T-helper 2 cell treated with Interferon-gamma antibody and Interleukin-4, amounts not matched to agents 100 ng/mL and 5 ng/mL, for 36 hours (primary cell): ENCODE results near the gene PLA2G4E. TPM values are rescaled to one million over a fixed set of nuclear protein-coding genes. Genes with fewer than 3 reads are reported as not detected.

Source experiments
- intact Hi-C: fragments of 100-400 bp; cut with micrococcal nuclease; formaldehyde crosslinking; loops from one replicate; pipeline ENCODE4 v1.15.1; 2023
- total RNA-seq: library from RNA; stranded (reverse); gene quantifications from 2 replicates; pipeline ENCODE4 v1.2.3, GENCODE V29; 2022

Gene PLA2G4E
- total RNA-seq, 1 donor from 2014 or later: not detected

DNA sequence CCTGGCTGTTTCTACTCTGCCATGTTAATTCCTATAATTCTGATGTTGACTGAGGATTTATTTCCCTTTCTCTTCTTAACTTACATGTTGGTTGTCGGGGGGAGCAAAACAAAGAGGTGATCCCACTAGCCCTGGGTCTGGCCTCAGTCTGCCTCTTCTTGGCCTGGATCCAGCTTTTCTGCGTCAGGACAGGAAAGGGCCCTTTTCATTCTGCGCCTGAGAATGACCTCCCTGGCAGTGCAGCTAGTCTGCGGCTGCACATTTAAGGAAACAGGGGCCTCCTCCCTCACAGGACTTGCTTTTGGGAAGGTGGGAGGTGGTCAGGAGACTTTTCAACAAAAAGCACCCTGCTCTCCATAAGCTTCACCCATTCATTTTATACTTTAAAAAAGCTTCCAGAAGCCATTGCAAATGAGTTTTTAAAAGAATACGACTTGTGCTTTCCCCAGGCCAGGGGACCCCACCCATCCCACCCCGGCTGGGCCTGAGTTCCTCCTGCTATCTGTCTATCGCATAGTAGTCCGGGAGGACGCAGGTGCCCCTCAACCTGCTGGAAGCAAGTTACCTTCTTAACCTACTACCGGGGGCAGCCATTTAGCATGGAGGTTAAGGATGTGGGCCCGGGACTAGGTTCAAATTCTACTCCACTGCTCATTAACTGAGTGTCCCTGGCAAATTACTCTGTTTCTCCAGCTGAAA, 27.2 kb downstream of the PLA2G4E start:
- intact Hi-C loops: no loop called here

DNA sequence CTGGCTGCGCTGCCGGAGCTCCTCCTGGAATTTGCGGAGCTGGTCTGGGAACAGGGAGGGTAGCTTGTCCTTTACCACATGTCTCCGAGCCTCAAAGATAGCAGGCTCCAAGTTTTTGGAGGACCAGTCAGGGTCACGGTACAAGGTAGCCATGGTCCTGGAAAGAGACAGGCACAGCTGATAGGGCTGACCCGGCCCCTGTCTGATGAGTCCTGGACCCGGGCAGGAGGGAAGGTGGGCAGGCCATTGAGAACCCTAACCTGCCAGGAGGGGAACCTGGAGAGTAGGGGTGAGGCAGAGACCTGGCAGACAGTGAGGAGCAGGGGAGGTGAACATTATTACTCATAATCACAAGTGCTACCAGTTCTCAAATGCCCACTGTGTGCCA, 28.0 kb downstream of the PLA2G4E start:
- intact Hi-C loops: no loop called here

DNA sequence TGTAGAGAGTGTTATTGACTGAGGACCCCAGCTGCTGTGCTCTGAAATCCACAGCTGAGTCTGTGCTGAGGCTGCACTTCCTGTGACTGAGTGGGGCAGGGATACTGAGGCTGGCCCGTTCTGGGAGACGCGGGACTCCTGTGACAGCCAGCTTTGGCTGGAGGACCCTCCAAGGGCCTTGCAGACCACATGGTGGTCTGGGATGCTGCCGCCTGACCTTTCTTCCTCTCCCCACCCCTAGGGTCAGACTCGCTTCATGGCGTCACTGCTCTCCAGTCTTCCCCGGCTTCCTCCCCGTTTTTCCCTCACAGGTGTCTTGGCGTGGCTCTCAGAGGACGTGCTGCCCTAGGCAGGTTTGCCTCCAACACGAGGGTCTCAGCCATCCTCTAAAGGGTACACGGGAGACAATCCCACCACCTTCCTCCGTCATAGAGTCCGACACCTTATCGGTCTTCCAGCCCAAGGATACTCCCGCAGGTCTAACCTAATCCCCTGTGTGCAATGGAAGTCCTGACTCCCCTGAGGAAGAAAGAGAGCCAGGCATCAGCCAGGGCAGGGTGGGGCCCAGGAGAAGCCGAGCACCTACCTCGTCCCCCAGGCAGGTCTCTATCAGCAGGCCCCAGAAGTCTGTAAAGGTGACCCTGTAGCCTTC, 28.6 kb downstream of the PLA2G4E start:
- intact Hi-C loops: no loop called here

DNA sequence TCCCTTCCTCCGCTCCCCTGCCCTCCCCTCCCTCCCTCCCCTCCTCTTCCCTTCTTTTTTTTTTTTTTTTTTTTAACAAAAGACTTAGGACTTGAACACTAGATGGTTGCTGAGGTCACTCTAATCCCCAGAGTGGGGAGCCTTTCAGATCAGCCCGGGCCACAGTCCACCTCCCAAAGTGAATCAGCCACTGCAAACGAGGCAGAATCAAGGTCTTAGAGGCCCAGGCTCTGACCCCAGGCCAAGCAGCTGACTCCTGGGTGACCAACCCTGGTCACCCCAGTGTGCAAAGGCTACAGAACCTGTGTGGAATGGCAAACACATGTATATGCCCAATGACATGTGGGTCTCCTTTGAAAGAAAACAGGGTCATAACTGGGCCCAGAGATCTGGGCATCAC, 30.2 kb downstream of the PLA2G4E start:
- intact Hi-C loops: no loop called here

DNA sequence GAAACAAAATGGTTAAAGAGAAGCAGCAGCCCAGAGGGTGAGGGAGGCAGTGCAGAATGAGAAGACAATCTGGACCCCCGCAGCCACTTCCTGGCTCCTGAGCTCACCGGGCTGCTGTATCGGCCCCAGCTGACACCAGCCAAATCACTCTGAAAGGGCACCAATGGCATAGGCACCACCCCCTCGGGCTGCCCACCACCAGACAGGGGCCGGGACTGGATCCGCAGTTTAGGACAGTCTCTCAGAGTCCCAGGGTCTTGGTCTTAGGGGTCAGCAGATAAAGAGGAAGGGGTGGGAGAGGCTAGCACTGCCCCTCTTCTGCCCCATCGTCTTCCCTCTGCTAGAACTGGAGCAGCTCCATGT, 30.6 kb downstream of the PLA2G4E start:
- intact Hi-C loops: no loop called here

DNA sequence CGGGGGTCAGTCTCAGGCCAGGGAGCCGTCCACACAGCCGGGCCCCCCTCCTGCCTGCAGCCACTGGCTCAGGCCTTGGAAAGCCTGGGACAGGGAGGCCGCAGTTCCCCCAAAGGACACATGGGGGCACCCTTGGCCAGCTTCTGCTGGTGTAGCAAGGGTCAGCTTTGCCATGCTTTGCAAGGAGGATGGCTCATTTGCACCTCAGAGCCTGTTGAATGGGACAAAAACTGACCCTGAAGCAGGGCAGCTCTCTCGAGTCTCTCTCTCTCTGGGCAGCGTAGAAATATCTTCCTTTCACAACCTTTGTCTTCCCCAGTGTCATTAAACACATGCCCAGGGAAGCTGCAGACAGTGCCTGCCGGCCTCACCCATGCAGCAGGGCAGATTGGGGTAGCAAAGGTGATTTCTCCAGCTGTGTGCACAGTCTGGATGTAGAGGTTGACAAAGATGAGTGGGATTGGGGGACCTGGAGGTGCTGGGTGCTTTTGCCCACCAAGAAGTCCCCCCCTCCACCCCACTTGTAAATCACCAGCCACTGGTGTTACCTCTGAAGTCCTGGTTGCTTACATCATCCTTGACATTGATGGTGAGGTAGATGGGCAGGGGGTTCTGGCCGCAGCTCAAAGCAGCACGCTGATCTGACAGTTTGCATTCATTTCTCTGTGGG, 31.1 kb downstream of the PLA2G4E start:
- intact Hi-C loops: loop anchor here (1.0 to 2.0 kb wide), 3 partner anchors 70 to 145 kb away; no protein-coding TSS in a partner anchor

DNA sequence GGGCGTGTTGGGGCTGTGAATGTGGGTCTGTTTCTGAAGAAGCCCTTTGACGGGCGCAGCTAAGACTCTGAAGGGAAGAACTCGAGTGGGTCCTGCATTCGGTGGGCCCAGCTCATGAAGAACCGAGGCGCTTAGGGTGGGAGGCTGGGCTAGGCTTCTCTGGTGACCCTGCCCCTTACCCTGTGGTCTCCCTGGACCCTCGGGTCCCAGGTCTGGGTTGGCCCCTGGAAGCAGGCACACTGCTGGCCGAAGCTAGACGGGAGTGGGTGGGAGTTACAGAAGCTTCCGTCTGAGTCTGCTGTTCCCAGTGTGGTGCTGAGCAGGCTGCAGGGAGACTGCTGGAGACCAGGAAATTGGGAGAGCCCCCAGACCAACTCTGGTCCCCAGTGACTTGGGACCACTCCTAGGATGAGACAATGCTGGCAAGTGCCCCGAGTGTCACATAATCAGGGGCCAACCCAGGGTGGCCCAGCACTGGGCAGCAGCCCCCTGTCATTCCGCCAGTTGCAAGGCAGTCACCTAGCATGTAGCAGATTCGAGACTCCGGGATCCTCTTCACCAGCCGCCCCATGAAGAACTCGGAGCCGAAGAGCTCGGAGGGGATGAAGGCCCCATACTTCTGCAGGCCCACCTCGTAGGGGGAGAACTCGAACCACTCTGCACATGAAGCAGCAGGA, 31.8 kb downstream of the PLA2G4E start:
- intact Hi-C loops: loop anchor here (1.0 to 2.0 kb wide), 3 partner anchors 70 to 146 kb away; no protein-coding TSS in a partner anchor

DNA sequence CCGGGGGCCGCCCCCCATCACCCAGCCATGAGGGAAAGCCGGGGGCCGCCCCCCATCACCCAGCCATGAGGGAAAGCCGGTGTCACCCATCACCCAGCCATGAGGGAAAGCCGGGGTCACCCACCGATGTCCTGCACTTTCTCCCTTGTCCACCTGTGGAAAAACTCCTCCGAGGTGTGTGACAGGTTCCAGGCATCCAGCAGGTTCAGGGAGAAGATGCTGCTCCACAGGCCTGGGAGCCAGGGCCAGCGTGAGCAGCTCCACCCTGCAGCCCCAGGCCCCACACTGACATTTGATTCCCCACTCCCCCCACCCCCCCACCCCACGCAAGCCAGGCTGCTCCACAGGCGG, 32.9 kb downstream of the PLA2G4E start:
- intact Hi-C loops: loop anchor here (2.0 kb wide), 1 partner anchor 147 kb away; no protein-coding TSS in a partner anchor

DNA sequence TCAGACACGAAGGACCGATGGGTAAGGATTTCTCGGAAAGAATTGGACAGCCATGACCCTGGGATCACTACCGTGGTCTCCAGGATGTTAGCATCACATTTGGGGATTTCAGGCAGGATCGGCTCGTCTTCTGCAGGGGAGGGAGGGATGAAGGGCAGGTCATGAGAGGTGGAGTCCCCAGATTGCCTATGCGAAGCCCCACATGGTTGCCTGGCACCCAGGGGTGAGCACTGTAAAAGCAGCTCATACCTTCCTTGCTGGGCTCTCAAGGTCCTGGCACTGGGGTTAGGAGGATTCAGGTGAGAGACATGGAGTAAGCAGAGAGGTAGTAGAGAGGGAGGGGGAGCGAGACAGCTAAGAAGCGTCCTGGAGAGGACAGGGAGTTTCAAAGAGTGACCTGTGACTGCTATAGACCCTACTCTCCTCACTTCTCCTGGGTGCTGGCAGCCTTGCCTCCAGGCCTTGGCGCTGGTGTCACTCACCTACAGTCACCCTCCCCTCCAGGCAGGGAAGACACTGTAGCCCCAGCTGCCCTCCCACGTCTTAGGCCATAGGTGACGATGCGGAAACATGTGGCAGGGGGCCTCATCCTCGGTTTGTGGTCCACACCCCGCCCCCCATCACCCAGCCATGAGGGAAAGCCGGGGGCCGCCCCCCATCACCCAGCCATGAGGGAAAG, 33.5 kb downstream of the PLA2G4E start:
- intact Hi-C loops: no loop called here

DNA sequence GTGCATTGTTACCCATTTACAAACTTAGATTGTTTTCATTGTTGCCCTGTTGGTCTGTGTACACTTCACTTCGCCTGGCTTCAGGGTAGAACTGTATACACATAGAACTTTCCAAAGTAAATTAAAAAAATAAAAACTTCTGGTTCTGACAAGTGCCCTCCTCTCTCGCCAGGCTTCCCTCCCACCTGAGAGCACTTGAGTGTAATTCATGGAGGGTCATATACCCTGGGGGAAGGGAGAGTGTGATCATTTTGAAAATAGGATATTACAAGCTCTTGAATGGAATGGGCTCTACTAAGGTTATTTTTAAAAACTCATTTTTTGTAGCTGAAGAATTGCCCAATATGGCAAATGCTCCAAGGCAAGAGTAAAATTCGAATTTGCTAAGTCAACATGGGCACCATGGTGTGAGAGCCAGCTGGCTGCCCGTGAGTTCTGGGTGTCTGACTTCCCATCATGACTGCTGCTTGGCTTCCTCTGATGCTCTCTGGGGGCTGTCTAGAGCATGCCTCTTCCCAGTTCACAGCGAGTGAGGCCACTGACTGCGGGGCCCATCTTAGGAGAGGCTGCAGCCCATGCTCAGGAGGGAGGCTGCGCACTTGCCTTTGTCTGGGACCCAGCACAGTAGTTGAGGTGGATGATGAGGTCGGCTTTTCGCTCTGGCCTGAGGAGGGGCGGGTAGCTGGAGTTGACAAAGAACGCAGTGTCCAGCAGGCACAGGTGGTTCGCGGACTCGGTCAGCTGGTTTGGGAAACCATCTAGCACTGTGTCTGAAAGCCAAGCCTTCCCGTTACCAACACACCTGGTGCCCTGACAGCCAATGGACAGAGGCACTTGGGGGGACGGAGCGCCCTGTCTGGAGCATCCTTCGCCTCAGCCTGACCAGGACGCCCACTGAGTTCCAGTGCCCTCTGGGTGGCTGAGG, 35.3 kb downstream of the PLA2G4E start:
- intact Hi-C loops: no loop called here

DNA sequence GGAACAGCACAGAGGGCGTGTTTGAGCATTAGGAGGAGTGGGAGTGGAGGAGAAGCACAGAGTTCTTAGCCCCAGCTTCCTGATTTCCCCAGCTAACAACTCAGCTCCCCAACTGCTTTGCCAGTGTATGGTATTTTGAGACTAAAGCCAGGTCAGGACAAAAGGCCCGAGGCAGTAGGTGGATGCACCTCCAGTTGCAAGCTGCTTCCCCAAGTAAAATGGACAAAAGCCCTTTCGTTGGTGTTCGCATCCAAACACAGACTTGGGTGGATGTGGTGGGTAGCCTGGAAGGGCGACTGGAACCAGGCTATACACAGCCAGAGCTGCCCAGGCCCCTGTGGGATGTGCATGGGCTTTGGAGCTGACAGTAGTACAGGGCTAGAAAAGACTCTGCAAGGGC, 36.2 kb downstream of the PLA2G4E start:
- intact Hi-C loops: no loop called here

DNA sequence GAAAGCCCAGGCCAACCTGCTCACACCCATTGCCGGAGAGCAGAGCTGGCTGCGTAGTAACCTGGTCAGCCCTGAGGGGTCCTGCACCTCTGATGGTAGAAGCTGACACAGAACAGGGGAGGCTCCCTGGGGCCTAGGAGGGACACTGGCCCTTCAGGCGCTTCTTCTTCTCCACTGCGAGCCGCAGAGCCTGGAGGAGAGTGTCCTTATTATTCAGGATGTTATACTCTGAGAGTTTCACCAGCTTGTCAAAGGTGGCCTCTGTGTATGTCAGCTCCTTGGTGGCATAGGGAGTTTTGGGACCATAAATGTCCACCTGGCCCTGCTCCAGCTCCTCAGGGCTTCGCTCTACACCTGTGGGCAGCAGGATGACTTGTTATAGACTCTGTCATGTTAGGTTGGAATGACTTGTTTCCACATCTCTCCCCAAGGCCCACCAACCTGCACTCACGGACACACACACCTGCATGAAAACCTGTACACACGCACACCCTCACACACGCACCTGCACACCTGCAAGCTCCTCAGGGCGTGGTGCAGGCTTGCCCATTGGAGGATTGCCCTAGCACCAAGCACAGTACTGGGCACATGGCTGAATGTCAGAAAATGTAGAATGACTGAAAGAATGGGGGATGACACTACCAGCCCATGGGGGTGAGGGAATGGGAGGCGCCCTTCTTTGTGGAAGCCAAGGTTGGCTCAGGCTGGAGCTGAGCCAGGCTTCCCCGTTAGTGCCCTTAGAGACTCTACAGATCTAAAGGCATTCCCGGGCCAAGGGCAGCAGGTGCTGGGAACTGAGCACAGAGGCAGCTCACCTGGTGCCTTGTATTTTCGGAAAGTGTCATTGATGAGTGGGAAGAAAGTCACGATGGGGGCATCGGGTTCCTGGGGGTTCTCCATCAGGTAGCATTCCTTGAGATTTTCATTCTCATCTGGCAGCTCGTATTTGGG, 36.9 kb downstream of the PLA2G4E start:
- intact Hi-C loops: no loop called here

DNA sequence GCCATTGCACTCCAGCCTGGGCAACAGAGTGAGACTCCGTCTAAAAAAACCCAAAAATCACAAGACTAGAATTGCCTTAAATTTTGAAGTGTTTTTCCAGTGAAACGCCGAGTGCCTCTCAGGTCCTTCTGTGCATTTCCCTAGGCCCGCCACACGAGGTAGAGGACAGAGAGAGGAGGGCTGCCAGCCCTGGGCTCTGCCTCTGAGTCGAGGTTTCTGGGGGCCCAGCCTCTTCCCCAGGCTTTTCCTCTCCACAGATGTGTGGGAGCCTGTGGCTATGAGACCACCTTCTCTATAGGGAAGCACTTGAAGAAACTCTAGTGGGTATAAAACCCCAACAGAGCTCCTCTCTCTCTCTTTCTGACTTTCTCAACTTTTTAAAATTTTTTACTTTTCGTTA, 37.6 kb downstream of the PLA2G4E start:
- intact Hi-C loops: no loop called here

DNA sequence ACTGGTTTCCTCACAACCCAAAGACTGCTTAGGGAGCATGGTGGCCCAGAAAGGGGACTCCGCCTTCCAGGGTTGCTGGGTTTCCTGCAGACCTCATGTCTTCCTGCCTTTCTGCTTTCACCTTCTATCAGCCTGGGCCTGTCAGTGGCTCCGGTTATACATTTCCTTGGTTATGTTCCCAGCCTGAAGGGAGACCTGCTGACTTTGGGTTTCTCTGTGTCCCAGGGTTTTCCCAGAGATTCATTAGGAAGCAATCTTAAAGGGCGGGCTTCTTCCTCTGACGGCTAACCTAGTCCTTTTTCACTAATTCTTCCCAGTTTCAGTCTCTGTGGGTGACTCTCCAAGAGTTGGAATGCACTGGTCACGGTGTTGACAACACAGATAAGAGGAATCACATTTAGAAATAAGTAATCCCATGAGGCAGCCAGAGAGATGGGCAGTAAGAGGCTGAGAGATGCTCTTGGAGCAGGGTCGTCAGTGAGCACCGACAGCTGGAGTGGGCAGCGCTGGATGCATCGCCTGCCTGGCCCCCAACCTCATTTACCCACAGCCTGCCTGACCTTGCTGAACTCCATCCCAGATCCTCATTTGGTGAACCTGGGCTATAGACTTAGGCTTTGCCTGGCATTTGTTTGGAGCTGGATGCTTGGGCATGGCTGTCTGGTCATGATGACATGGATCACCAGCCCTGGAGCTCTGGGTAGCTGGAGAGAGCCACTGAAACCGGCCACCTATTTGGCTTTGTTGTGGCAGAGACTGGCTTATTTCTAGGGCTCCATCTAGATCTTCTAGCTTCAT, 38.5 kb downstream of the PLA2G4E start:
- intact Hi-C loops: no loop called here

DNA sequence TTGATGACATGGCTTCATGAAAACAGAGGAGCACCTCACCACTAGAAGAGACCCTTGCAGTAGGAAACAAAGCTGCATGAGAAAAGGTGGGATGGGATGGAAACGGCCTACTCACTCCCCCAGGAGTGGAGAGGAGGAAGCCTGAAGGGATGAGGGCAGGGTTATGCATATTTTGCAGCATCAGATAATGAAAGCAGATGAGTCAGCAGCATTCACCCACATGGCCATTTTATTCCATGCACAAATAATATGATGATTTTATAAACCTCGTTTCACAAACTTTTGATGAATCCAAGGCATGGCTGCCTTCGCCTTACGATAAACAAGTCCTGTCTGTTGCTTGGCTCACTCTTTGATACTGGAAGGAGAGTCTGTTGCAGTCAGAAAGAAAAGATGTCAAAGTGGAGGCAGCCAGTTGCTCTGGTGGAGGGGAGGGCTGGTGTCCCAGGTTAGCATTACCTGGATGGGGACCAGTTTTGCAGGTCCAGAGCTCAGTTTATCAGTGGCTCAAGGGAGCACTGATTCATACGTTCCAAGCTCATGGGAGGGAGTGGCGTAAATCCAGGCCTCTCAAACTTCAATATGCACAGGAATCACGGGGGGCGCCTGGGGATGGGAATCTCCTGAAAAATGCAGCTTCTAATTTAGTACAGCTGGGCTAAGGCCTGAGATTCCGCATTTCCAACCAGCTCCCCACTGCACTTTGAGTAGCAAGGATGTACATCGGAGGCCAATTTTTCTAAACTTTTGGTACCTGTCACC, 39.3 kb downstream of the PLA2G4E start:
- intact Hi-C loops: no loop called here

DNA sequence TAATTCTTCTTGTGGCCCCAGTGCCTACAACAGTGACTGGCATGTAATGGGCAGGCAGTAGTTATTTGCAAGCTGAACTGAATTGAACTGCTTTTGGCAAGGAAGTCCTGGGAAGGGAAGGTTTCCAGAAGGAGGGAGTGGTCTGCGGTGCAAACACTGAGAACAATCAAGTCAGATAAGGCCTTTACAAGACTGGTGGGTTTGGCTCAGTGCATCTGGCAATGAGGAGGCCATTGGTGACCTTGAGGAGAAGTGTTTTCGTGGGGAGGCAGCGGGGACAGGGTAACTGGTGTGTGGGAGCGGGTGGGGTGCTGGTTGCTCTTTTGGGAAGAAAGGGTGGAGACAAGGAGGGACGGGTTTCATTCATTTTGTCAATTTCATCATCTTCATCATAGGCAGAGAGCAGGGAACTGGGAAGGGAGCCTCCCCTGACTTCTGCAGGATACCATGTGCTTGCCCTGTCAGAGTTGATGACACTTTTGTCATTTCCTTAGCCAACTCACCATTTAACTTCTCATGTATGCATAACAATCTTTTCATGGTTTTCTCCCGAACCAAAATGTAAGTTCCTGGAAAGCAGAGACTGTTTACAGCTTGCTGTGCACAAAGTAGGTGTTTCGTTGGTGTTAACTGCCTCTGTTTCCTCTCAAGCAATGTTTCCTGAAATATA, 40.1 kb downstream of the PLA2G4E start:
- intact Hi-C loops: no loop called here
